Activated CD4-positive, alpha-beta T cell treated with anti-CD3 and anti-CD28 coated beads, Interleukin-2, amount 50 U/mL, for 24 hours (primary cell): Measurements from ENCODE around the gene ACTR10.

Experiments
- DNase-seq, 2 donors: peaks; one replicate each; pipeline ENCODE4 v3.0.0-alpha.2; 2020; ENCODE audit warnings: low read depth in 1 of 2, low spot score in 1 of 2

ACTR10 gene

GRCh38 chr14:58199726-58200479, at the start of gene ACTR10:
ACTR10 (plus strand) TSS chr14:58200149; CDS start chr14:58200218, 69 bp downstream.
- peak; percentile 84 for DNase-seq

- no peak for DNase-seq
Observed at GRCh38 chr14:58150243-58150805, 49.6 kb upstream of the ACTR10 start.

GRCh38 chr14:58151133-58152013, 48.6 kb upstream of the ACTR10 start:
- DNase-seq, result no peak

GRCh38 chr14:58152014-58152857, 47.7 kb upstream of the ACTR10 start, which contains the start of gene ARMH4:
ARMH4 (minus strand) TSS chr14:58152213; CDS start chr14:58139358, 12,855 bp downstream.
- DNase-seq, result peak; percentile 21 to 39

GRCh38 chr14:58160561-58160960, 39.4 kb upstream of the ACTR10 start:
- DNase-seq, result no peak

GRCh38 chr14:58166005-58166983, 33.7 kb upstream of the ACTR10 start:
- DNase-seq, result peak; percentile 57 to 70

- DNase-seq, result no peak
Observed at GRCh38 chr14:58167057-58167456, 32.9 kb upstream of the ACTR10 start.

- no peak for DNase-seq
Observed at GRCh38 chr14:58167891-58168290, 32.1 kb upstream of the ACTR10 start.

GRCh38 chr14:58171090-58171489, 28.9 kb upstream of the ACTR10 start:
- peak in 1 of 2 donors; percentile 32 for DNase-seq

GRCh38 chr14:58177125-58177524, 22.8 kb upstream of the ACTR10 start:
- DNase-seq, result no peak

GRCh38 chr14:58189176-58189575, 10.8 kb upstream of the ACTR10 start:
- no peak for DNase-seq

GRCh38 chr14:58191763-58192601, 8.0 kb upstream of the ACTR10 start:
- no peak for DNase-seq

- DNase-seq, result no peak
Observed at GRCh38 chr14:58193542-58193941, 6.4 kb upstream of the ACTR10 start.

- no peak for DNase-seq
Observed at GRCh38 chr14:58196198-58196597, 3.8 kb upstream of the ACTR10 start.

- no peak for DNase-seq
Observed at GRCh38 chr14:58198086-58198485, 1.9 kb upstream of the ACTR10 start.

- no peak for DNase-seq
Observed at GRCh38 chr14:58200480-58200841, 512 bp downstream of the ACTR10 start.

GRCh38 chr14:58200846-58201245, 897 bp downstream of the ACTR10 start:
- DNase-seq, result no peak

GRCh38 chr14:58213176-58213575, 13.2 kb downstream of the ACTR10 start:
- DNase-seq, result no peak
